ENCODE data around the gene ADAMTS9. TPM values are rescaled to one million over a fixed set of nuclear protein-coding genes. Genes with fewer than 3 reads are reported as not detected.

Gene ADAMTS9
- total RNA-seq, 1 donor from 2014 or later, result not detected

GRCh38 chr3:64495781-64496334 is 191.9 kb downstream of the ADAMTS9 start:
- CTCF ChIA-PET, result interaction anchor here (2.7 kb wide), 1 partner anchor 11 kb away, joined by 8 read pairs; no protein-coding TSS in a partner anchor
- TF ChIP-seq CTCF (IDR thresholded peaks at IDR 0.05), result no peak
- Mint-ChIP-seq H3K4me1 (no peaks in the 10 kb centered on the region), H3K27ac (no peak overlapping the region), H3K9me3 (no peaks in the 10 kb centered on the region), H3K4me3 (no peak overlapping the region), H3K36me3 (ENCODE audit: low read depth) (no peaks in the 10 kb centered on the region), H3K27me3 (peaks cover 29% of the 10 kb centered on the region)
- DNase-seq, result no peak
- intact Hi-C loops (cut with micrococcal nuclease), result no loop called here
- POLR2A ChIA-PET, result no interaction called here
- ATAC-seq (ENCODE audit: low read depth), result no peak

GRCh38 chr3:64495121-64495780 is 192.5 kb downstream of the ADAMTS9 start:
- no peaks in the 10 kb centered on the region for H3K36me3 Mint-ChIP-seq (ENCODE audit: low read depth)
- intact Hi-C loops (cut with micrococcal nuclease), result no loop called here
- H3K27ac Mint-ChIP-seq, result no peak overlapping the region
- ChIA-PET CTCF (interaction anchor here (2.7 kb wide), 1 partner anchor 11 kb away, joined by 8 read pairs; no protein-coding TSS in a partner anchor), POLR2A (no interaction called here)
- H3K4me1 Mint-ChIP-seq, result no peaks in the 10 kb centered on the region
- ATAC-seq (ENCODE audit: low read depth), result no peak
- no peak for DNase-seq
- H3K4me3 Mint-ChIP-seq, result no peak overlapping the region
- H3K9me3 Mint-ChIP-seq, result no peaks in the 10 kb centered on the region
- H3K27me3 Mint-ChIP-seq, result peaks cover 35% of the 10 kb centered on the region
- TF ChIP-seq CTCF (IDR thresholded peaks at IDR 0.05), result no peak

GRCh38 chr3:64494526-64494925 is 193.3 kb downstream of the ADAMTS9 start:
- Mint-ChIP-seq H3K4me1 (no peaks in the 10 kb centered on the region), H3K36me3 (ENCODE audit: low read depth) (no peaks in the 10 kb centered on the region), H3K27ac (no peak overlapping the region), H3K27me3 (peaks cover 36% of the 10 kb centered on the region), H3K4me3 (no peak overlapping the region), H3K9me3 (no peaks in the 10 kb centered on the region)
- ATAC-seq (ENCODE audit: low read depth) (no peak), DNase-seq (no peak)
- intact Hi-C loops (cut with micrococcal nuclease), result no loop called here
- TF ChIP-seq CTCF (IDR thresholded peaks at IDR 0.05), result no peak
- POLR2A ChIA-PET, result no interaction called here
- CTCF ChIA-PET, result interaction anchor here (2.7 kb wide), 1 partner anchor 10 kb away, joined by 8 read pairs; no protein-coding TSS in a partner anchor

- no peak for ATAC-seq (ENCODE audit: low read depth)
- Mint-ChIP-seq H3K27ac (no peak overlapping the region), H3K36me3 (ENCODE audit: low read depth) (no peaks in the 10 kb centered on the region), H3K27me3 (peaks cover 44% of the 10 kb centered on the region), H3K4me1 (no peaks in the 10 kb centered on the region), H3K4me3 (no peak overlapping the region), H3K9me3 (no peaks in the 10 kb centered on the region)
- POLR2A ChIA-PET, result no interaction called here
- CTCF ChIA-PET, result interaction anchor here (2.7 kb wide), 1 partner anchor 9 kb away, joined by 8 read pairs; no protein-coding TSS in a partner anchor
- intact Hi-C loops (cut with micrococcal nuclease), result no loop called here
- no peak for TF ChIP-seq CTCF (IDR thresholded peaks at IDR 0.05)
- no peak for DNase-seq
These were observed 194.7 kb downstream of the ADAMTS9 start for GRCh38 chr3:64493149-64493548.

GRCh38 chr3:64491843-64492242 is 196.0 kb downstream of the ADAMTS9 start:
- Mint-ChIP-seq H3K27me3 (peaks cover 48% of the 10 kb centered on the region), H3K4me3 (no peak overlapping the region), H3K4me1 (no peaks in the 10 kb centered on the region), H3K9me3 (no peaks in the 10 kb centered on the region), H3K27ac (no peak overlapping the region), H3K36me3 (ENCODE audit: low read depth) (no peaks in the 10 kb centered on the region)
- no peak for TF ChIP-seq CTCF (IDR thresholded peaks at IDR 0.05)
- ChIA-PET CTCF (no interaction called here), POLR2A (no interaction called here)
- ATAC-seq (ENCODE audit: low read depth) (no peak), DNase-seq (no peak)
- intact Hi-C loops (cut with micrococcal nuclease), result no loop called here
